OCI-LY7 (cell line): ENCODE data around the gene CBLN2.

Experiments
- CTCF ChIP-seq: fragments of 200-600 bp; sonication (generic); conservative IDR thresholded peaks from 2 replicates; pipeline ENCODE4 v1.5.1; 2014; ENCODE audit warnings: mild to moderate bottlenecking, antibody characterized with exemption, low read length, moderate library complexity, mixed read lengths
- EZH2phosphoT487 ChIP-seq: fragments of 200-600 bp; sonication (generic); IDR thresholded peaks from 2 replicates; pipeline ENCODE4 v1.6.1; 2018; ENCODE audit warnings: low read depth, borderline replicate concordance, mild to moderate bottlenecking, mixed run types, antibody characterized with exemption, low read length, moderate library complexity, mixed read lengths

- TF ChIP-seq CTCF (no peak), EZH2phosphoT487 (no peak)
Observed at GRCh38 chr18:72572896-72573295, 28.8 kb upstream of the CBLN2 start.
